ENCODE results near the gene SLC8A2.

DNA sequence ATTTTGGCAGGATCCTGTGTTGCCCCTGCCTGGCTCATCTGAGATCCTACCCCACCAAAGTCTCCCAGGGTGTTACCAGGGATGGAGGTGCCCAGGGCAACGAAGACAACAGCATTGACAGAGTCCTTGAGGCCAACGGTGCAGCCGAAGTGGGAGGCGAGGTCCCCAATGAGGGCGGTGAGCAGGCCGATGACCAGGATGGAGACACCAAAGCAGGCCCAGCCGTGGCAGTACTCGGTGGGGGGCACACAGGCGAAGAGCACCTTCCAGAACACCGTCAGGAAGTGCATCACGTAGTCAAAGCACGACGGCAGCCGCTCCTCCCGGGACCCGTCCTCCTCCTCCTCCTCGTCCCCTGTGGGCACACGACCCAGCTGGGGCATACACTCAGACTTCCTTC is 39.6 kb downstream of the SLC8A2 start:
- TF ChIP-seq CEBPB (IDR thresholded peaks at IDR 0.05; ENCODE audit: low read depth, low read length) (no peak), EZH2 (IDR thresholded peaks at IDR 0.05; ENCODE audit: low read depth, low read length, severe bottlenecking) (no peak), POLR2A (IDR thresholded peaks at IDR 0.05; ENCODE audit: control extremely low read depth in 1 of 2, low read depth in 2 of 2, low read length in 2 of 2) (no peak), POLR2AphosphoS5 (IDR thresholded peaks at IDR 0.05; ENCODE audit: low read depth, low read length) (no peak), SP1 (IDR thresholded peaks at IDR 0.05; ENCODE audit: low read depth, low read length) (no peak), CHD2 (IDR thresholded peaks at IDR 0.05; ENCODE audit: low read length) (no peak), KDM1A (IDR thresholded peaks at IDR 0.05; ENCODE audit: borderline replicate concordance, low read length) (no peak), SIRT6 (IDR thresholded peaks at IDR 0.05; ENCODE audit: low read length) (no peak)
